Fibroblast of lung (primary cell): ENCODE measurements around the gene CLTA. TPM values are rescaled to one million over a fixed set of nuclear protein-coding genes. Genes with fewer than 3 reads are reported as not detected.

Experiments
- DNase-seq, 2 donors: peaks; one replicate each; pipeline versions ENCODE4 v3.0.0 to v3.0.0-alpha.2; 2010; ENCODE audit warnings: low read depth in 2 of 2
- H2AFZ ChIP-seq: 2 replicates; pipeline ENCODE4 v1.5.1; 2012; ENCODE audit warnings: low read length, control low read depth, inconsistent platforms
- H3K27ac ChIP-seq: 2 replicates; pipeline ENCODE4 v1.5.1; 2011; ENCODE audit warnings: low read length, control low read depth; ENCODE audit not compliant: insufficient read depth
- H3K27me3 ChIP-seq: 2 replicates; pipeline ENCODE4 v1.5.1; 2011; ENCODE audit warnings: mild to moderate bottlenecking, low read length; ENCODE audit not compliant: control insufficient read depth, insufficient read depth
- H3K36me3 ChIP-seq: 2 replicates; pipeline ENCODE4 v1.5.1; 2011; ENCODE audit warnings: low read length; ENCODE audit not compliant: control insufficient read depth, insufficient read depth
- H3K4me1 ChIP-seq: 2 replicates; pipeline ENCODE4 v1.5.1; 2011; ENCODE audit warnings: low read length; ENCODE audit not compliant: control insufficient read depth, insufficient read depth; ENCODE audit errors: extremely low read depth
- H3K4me2 ChIP-seq: 2 replicates; pipeline ENCODE4 v1.5.1; 2011; ENCODE audit warnings: low read length, control low read depth; ENCODE audit not compliant: insufficient read depth; ENCODE audit errors: extremely low read depth
- H3K4me3 ChIP-seq, 4 experiments: fragments of 200-600 bp in 1 of 4; sonication (generic) in 1 of 4; replicated peaks in 1 of 4; 2 replicates each; pipeline ENCODE4 v1.5.1; 2011 to 2016; ENCODE audit warnings: low read length in 4 of 4, low read depth in 3 of 4, mild to moderate bottlenecking in 3 of 4, control low read depth in 2 of 4, inconsistent platforms in 1 of 4, mixed read lengths in 1 of 4; ENCODE audit not compliant: insufficient read depth in 1 of 4; ENCODE audit errors: control extremely low read depth in 1 of 4
- H3K79me2 ChIP-seq: 2 replicates; pipeline ENCODE4 v1.5.1; 2012; ENCODE audit warnings: mild to moderate bottlenecking, low read length, inconsistent platforms; ENCODE audit not compliant: control insufficient read depth, insufficient read depth
- H3K9ac ChIP-seq: 2 replicates; pipeline ENCODE4 v1.5.1; 2011; ENCODE audit warnings: mild to moderate bottlenecking, low read length, control low read depth; ENCODE audit not compliant: insufficient read depth
- H3K9me3 ChIP-seq: 2 replicates; pipeline ENCODE4 v1.5.1; 2012; ENCODE audit warnings: low read depth, low read length; ENCODE audit not compliant: control insufficient read depth, insufficient read depth
- H4K20me1 ChIP-seq: 2 replicates; pipeline ENCODE4 v1.5.1; 2011; ENCODE audit warnings: low read length; ENCODE audit not compliant: control insufficient read depth, insufficient read depth; ENCODE audit errors: extremely low read depth
- EZH2 ChIP-seq: IDR thresholded peaks from 2 replicates; pipeline ENCODE4 v1.5.1; 2012; ENCODE audit warnings: low read length, control low read depth, mild to moderate bottlenecking; ENCODE audit errors: missing control alignments
- polyA minus RNA-seq: library from RNA; depleted of rRNA, polyadenylated mRNA; stranded (reverse); fragments of >200 nt; gene quantifications from 2 replicates; pipeline ENCODE4 v1.2.3, GENCODE V29; 2011; ENCODE audit warnings: low replicate concordance
- polyA plus RNA-seq, 2 donors: library from polyadenylated mRNA; depleted of rRNA in 1 of 2; stranded (reverse) in 1 of 2; unstranded in 1 of 2; fragments of >200 nt; gene quantifications; 2 replicates each; pipeline ENCODE4 v1.2.1, GENCODE V29; 2011 to 2012; ENCODE audit warnings: missing spikeins in 1 of 2
- total RNA-seq: library from RNA; depleted of rRNA; stranded (reverse); fragments of >200 nt; gene quantifications from 2 replicates; pipeline ENCODE4 v1.2.1, GENCODE V29; 2014
- TF ChIP-seq, protein P1 (sequence below), 2 donors: IDR thresholded peaks in 1 of 2; conservative IDR thresholded peaks in 1 of 2; 1 replicate in 1 of 2; 2 replicates in 1 of 2; pipeline ENCODE4 v1.5.1; 2011 to 2012; ENCODE audit warnings: low read length in 2 of 2, control low read depth in 1 of 2, inconsistent platforms in 1 of 2, low read depth in 1 of 2, mild to moderate bottlenecking in 1 of 2

Gene CLTA, protein sequence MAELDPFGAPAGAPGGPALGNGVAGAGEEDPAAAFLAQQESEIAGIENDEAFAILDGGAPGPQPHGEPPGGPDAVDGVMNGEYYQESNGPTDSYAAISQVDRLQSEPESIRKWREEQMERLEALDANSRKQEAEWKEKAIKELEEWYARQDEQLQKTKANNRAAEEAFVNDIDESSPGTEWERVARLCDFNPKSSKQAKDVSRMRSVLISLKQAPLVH
- 238 and 302 TPM in 2 replicates for total RNA-seq
- polyA plus RNA-seq: 341 and 388 TPM in 2 replicates
- polyA plus RNA-seq (2012): 301 and 374 TPM in 2 replicates
- polyA minus RNA-seq: 46.5 and 77.4 TPM in 2 replicates

DNA sequence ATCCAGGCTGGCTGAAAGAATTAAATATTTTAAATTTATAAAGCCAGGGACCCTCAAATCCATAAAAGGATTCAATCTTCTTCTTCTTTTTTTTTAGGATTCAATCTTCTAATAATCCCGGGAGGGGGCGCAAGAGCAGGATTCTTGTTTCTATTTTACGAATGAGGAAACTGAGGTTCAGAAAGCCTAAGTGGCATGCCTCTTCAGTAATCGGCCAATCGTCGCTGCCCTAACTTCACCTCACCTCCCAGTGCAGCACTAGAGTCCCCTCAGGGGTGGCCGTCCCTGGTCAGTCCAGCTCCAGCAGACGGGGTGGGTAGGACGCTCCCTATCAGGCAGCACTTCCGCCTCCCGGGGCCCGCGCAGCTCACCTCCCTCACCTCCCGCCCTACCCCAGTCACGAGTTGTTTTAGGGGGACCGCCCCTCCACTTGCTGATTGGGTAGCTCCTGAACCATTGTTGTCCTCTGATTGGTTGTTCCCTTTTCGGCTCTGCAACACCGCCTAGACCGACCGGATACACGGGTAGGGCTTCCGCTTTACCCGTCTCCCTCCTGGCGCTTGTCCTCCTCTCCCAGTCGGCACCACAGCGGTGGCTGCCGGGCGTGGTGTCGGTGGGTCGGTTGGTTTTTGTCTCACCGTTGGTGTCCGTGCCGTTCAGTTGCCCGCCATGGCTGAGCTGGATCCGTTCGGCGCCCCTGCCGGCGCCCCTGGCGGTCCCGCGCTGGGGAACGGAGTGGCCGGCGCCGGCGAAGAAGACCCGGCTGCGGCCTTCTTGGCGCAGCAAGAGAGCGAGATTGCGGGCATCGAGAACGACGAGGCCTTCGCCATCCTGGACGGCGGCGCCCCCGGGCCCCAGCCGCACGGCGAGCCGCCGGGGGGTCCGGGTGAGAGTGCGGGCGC, at the start of gene CLTA:
CLTA (plus strand) TSS at position 534 of the 902 bp plus-strand sequence; CDS start at position 670, 136 bp downstream.
- Histone ChIP-seq H3K36me3 (no peaks in the 10 kb centered on the region), H4K20me1 (peaks cover 2% of the 10 kb centered on the region), H3K79me2 (peaks cover 48% of the 10 kb centered on the region), H3K4me1 (peaks cover 12% of the 10 kb centered on the region), H3K4me2 (peak within 1 kb of the TSS; percentile 99), H3K27me3 (no peaks in the 10 kb centered on the region), H2AFZ (peak within 1 kb of the TSS; percentile 98), H3K27ac (peak within 1 kb of the TSS; percentile 86), H3K4me3 (peak within 1 kb of the TSS; percentile 62 to 99 (median 82)), H3K9ac (peak within 1 kb of the TSS; percentile 72), H3K9me3 (no peaks in the 10 kb centered on the region)
- DNase-seq: peak; percentile 99
- TF ChIP-seq, protein P1, sequence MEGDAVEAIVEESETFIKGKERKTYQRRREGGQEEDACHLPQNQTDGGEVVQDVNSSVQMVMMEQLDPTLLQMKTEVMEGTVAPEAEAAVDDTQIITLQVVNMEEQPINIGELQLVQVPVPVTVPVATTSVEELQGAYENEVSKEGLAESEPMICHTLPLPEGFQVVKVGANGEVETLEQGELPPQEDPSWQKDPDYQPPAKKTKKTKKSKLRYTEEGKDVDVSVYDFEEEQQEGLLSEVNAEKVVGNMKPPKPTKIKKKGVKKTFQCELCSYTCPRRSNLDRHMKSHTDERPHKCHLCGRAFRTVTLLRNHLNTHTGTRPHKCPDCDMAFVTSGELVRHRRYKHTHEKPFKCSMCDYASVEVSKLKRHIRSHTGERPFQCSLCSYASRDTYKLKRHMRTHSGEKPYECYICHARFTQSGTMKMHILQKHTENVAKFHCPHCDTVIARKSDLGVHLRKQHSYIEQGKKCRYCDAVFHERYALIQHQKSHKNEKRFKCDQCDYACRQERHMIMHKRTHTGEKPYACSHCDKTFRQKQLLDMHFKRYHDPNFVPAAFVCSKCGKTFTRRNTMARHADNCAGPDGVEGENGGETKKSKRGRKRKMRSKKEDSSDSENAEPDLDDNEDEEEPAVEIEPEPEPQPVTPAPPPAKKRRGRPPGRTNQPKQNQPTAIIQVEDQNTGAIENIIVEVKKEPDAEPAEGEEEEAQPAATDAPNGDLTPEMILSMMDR (conservative IDR thresholded peaks at IDR 0.05 in 1 of 2, IDR thresholded peaks at IDR 0.05 in 1 of 2; ENCODE audit: low read depth in 1 of 2, low read length in 2 of 2): peak; percentile 45 to 59
- TF ChIP-seq EZH2: no peak

DNA sequence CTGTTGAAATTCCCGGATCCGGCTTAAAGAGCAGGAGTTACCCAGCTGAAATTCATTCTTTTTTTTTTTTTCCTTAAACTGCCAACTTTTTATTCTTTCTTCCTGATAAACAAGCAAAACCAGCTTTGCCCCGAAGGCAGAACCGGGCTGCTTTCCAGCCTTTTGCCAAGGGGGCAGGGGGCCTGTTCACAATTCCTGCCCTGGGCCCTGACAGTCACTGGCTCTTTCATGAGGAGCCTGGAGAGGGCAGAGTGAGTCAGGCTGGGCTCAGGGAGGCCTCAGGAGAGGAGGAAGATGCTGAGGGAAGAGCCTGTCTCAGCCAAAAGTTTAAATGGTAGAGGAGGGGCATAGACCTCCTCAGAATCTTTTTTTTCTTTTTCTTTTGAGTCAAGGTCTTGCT, 49.4 kb upstream of the CLTA start:
- Histone ChIP-seq H3K27ac (no peak overlapping the region), H2AFZ (no peak overlapping the region), H3K4me2 (no peak overlapping the region), H3K79me2 (no peaks in the 10 kb centered on the region), H3K27me3 (no peaks in the 10 kb centered on the region), H3K9me3 (no peaks in the 10 kb centered on the region), H3K36me3 (peaks cover 2% of the 10 kb centered on the region), H3K4me1 (peaks cover 13% of the 10 kb centered on the region), H3K4me3 (no peak overlapping the region), H4K20me1 (no peaks in the 10 kb centered on the region), H3K9ac (no peak overlapping the region)
- TF ChIP-seq, protein P1 (conservative IDR thresholded peaks at IDR 0.05 in 1 of 2, IDR thresholded peaks at IDR 0.05 in 1 of 2; ENCODE audit: low read depth in 1 of 2, low read length in 2 of 2): peak; percentile 48 to 50
- no peak for TF ChIP-seq EZH2
- DNase-seq: peak in 1 of 2 donors; percentile 48

- Histone ChIP-seq H3K4me2 (no peak overlapping the region), H3K27ac (no peak overlapping the region), H2AFZ (no peak overlapping the region), H3K9ac (no peak overlapping the region), H3K27me3 (no peaks in the 10 kb centered on the region), H4K20me1 (no peaks in the 10 kb centered on the region), H3K9me3 (no peaks in the 10 kb centered on the region), H3K36me3 (peaks cover 2% of the 10 kb centered on the region), H3K4me3 (no peak overlapping the region), H3K79me2 (no peaks in the 10 kb centered on the region), H3K4me1 (peaks cover 13% of the 10 kb centered on the region)
- no peak for DNase-seq
- no peak for TF ChIP-seq EZH2
- TF ChIP-seq, protein P1 (conservative IDR thresholded peaks at IDR 0.05 in 1 of 2, IDR thresholded peaks at IDR 0.05 in 1 of 2; ENCODE audit: low read depth in 1 of 2, low read length in 2 of 2): no peak
Measured at GRCh38 chr9:36141761-36142160, 49.0 kb upstream of the CLTA start.
